WTC11 (cell line): Measurements from ENCODE around the gene C5orf63. TPM values are rescaled to one million over a fixed set of nuclear protein-coding genes. Genes with fewer than 3 reads are reported as not detected.

ENCODE experiments used
- ATAC-seq: fragments of 200-7000 bp; cut with Tn5 transposase; 2 replicates; pipeline ENCODE4 v1.10.0; 2021; ENCODE audit warnings: mild to moderate bottlenecking, moderate library complexity
- CTCF ChIA-PET: fragments of 300-600 bp; sonication (Branson Sonifier 250); formaldehyde crosslinking; loops from one replicate; lab custom pipeline; 2021; ENCODE audit warnings: antibody characterized with exemption; lab: Charles Lee
- POLR2A ChIA-PET: fragments of 350-600 bp; sonication (Branson Sonifier 250); formaldehyde crosslinking; loops from one replicate; lab custom pipeline; 2021; ENCODE audit warnings: antibody characterized with exemption; lab: Charles Lee
- DNase-seq: peaks from one replicate; pipeline ENCODE4 v3.0.0; 2021; ENCODE audit warnings: low spot score
- H3K27ac Mint-ChIP-seq: 2 replicates; pipeline ENCODE4 v1.8.0; 2021; ENCODE audit warnings: mixed read lengths
- H3K27me3 Mint-ChIP-seq: 2 replicates; pipeline ENCODE4 v1.8.0; 2021; ENCODE audit warnings: low read depth, mild to moderate bottlenecking, moderate library complexity, mixed read lengths
- H3K36me3 Mint-ChIP-seq: 2 replicates; pipeline ENCODE4 v1.8.0; 2021; ENCODE audit warnings: mixed read lengths
- H3K4me1 Mint-ChIP-seq: 2 replicates; pipeline ENCODE4 v1.8.0; 2022; ENCODE audit warnings: mixed read lengths
- H3K4me3 Mint-ChIP-seq: 2 replicates; pipeline ENCODE4 v1.8.0; 2021; ENCODE audit warnings: mild to moderate bottlenecking, moderate library complexity, mixed read lengths
- H3K9me3 Mint-ChIP-seq: 2 replicates; pipeline ENCODE4 v1.8.0; 2021; ENCODE audit warnings: mixed read lengths
- AR ChIP-seq: fragments of 250-450 bp; sonication (Bioruptor Pico); IDR thresholded peaks from 2 replicates; pipeline ENCODE4 v1.9.0; 2021; ENCODE audit warnings: mild to moderate bottlenecking
- ETV6 ChIP-seq: sonication (generic); formaldehyde crosslinking; IDR thresholded peaks from 2 replicates; pipeline ENCODE4 v1.8.1; 2022; ENCODE audit warnings: mild to moderate bottlenecking, missing genetic modification reagents
- FOXP1 ChIP-seq: sonication (generic); formaldehyde crosslinking; IDR thresholded peaks from 2 replicates; pipeline ENCODE4 v1.8.0; 2022; ENCODE audit warnings: missing genetic modification reagents, mild to moderate bottlenecking, moderate library complexity, borderline replicate concordance
- GABPB1 ChIP-seq: sonication (generic); formaldehyde crosslinking; IDR thresholded peaks from 2 replicates; pipeline ENCODE4 v1.8.1; 2023; ENCODE audit warnings: mild to moderate bottlenecking, missing genetic modification reagents
- IRF1 ChIP-seq: sonication (generic); formaldehyde crosslinking; IDR thresholded peaks from 2 replicates; pipeline ENCODE4 v1.8.0; 2023; ENCODE audit warnings: missing genetic modification reagents
- NFE2L1 ChIP-seq: sonication (generic); formaldehyde crosslinking; IDR thresholded peaks from 2 replicates; pipeline ENCODE4 v1.8.1; 2023; ENCODE audit warnings: missing genetic modification reagents
- NR2C2 ChIP-seq: sonication (generic); formaldehyde crosslinking; IDR thresholded peaks from 2 replicates; pipeline ENCODE4 v1.8.0; 2022; ENCODE audit warnings: mild to moderate bottlenecking, missing genetic modification reagents
- PRDM15 ChIP-seq: sonication (generic); formaldehyde crosslinking; IDR thresholded peaks from 2 replicates; pipeline ENCODE4 v1.8.0; 2022; ENCODE audit warnings: missing genetic modification reagents
- RELA ChIP-seq: sonication (generic); formaldehyde crosslinking; IDR thresholded peaks from 2 replicates; pipeline ENCODE4 v1.8.1; 2022; ENCODE audit warnings: missing genetic modification reagents, mild to moderate bottlenecking, borderline replicate concordance
- SMAD4 ChIP-seq: sonication (generic); formaldehyde crosslinking; IDR thresholded peaks from 2 replicates; pipeline ENCODE4 v1.8.0; 2022; ENCODE audit warnings: mild to moderate bottlenecking, missing genetic modification reagents
- SOX15 ChIP-seq: fragments of 250-450 bp; sonication (Bioruptor Pico); IDR thresholded peaks from 2 replicates; pipeline ENCODE4 v1.9.0; 2021; ENCODE audit warnings: mild to moderate bottlenecking
- TEAD1 ChIP-seq: sonication (generic); formaldehyde crosslinking; IDR thresholded peaks from 2 replicates; pipeline ENCODE4 v1.8.0; 2022; ENCODE audit warnings: mild to moderate bottlenecking, missing genetic modification reagents
- TEAD4 ChIP-seq: sonication (generic); formaldehyde crosslinking; IDR thresholded peaks from 2 replicates; pipeline ENCODE4 v1.8.0; 2022; ENCODE audit warnings: mild to moderate bottlenecking, missing genetic modification reagents
- USF2 ChIP-seq: sonication (generic); formaldehyde crosslinking; IDR thresholded peaks from 2 replicates; pipeline ENCODE4 v1.8.1; 2023; ENCODE audit warnings: mild to moderate bottlenecking, missing genetic modification reagents, moderate library complexity
- ZNF232 ChIP-seq: sonication (generic); formaldehyde crosslinking; IDR thresholded peaks from 2 replicates; pipeline ENCODE4 v1.8.0; 2022; ENCODE audit warnings: mild to moderate bottlenecking, missing genetic modification reagents
- ZNF423 ChIP-seq: fragments of 250-450 bp; sonication (Bioruptor Pico); IDR thresholded peaks from 2 replicates; pipeline ENCODE4 v2.1.2; 2022; ENCODE audit warnings: mild to moderate bottlenecking, moderate library complexity
- total RNA-seq: library from RNA; stranded (reverse); gene quantifications from 3 replicates; pipeline ENCODE4 v1.2.3, GENCODE V29; 2021
- TF ChIP-seq, protein P1 (sequence below): sonication (generic); formaldehyde crosslinking; IDR thresholded peaks from 2 replicates; pipeline ENCODE4 v1.8.1; 2023; ENCODE audit warnings: mild to moderate bottlenecking, missing genetic modification reagents, moderate library complexity
- TF ChIP-seq, protein P2 (sequence below): sonication (generic); formaldehyde crosslinking; IDR thresholded peaks from 2 replicates; pipeline ENCODE4 v1.8.0; 2022; ENCODE audit warnings: mild to moderate bottlenecking, missing genetic modification reagents
- TF ChIP-seq, protein P3 (sequence below): sonication (generic); formaldehyde crosslinking; IDR thresholded peaks from 2 replicates; pipeline ENCODE4 v1.8.0; 2022; ENCODE audit warnings: mild to moderate bottlenecking, missing genetic modification reagents

Gene C5orf63
- total RNA-seq, 1 experiment from 2014 or later = 3.1 TPM

DNA sequence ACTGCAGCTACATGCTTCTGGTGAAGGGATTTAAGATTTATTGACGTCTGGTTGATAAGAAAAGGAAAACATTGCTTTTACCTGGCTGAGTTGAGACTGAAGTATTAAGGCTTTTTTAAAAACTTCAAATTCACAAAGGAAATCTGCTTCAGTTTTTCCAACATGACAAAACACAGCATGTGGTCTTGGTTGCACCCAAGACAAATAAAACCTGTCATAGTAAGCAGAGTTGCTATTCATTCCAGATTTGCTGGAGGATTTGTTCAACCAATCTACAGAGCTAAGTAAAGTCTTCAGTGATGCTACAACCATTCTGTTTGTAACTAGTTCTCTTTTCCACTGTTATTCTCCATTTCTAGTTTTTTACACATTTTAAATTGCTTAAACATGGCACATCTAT is 11.3 kb downstream of the C5orf63 start:
- POLR2A ChIA-PET = no interaction called here
- DNase-seq = no peak
- Mint-ChIP-seq H3K27ac (no peak overlapping the region), H3K4me1 (peaks cover 8% of the 10 kb centered on the region), H3K4me3 (no peak overlapping the region)
- no peak for ATAC-seq
- TF ChIP-seq IRF1 (CRISPR knock-in tag) = no peak
- TF ChIP-seq NFE2L1 (CRISPR knock-in tag) = no peak
- no peak for TF ChIP-seq AR (CRISPR knock-in tag)
- TF ChIP-seq, all 79 proteins: peak for 0
- no peaks in the 10 kb centered on the region for H3K27me3 Mint-ChIP-seq
- H3K36me3 Mint-ChIP-seq = no peaks in the 10 kb centered on the region
- CTCF ChIA-PET = interaction anchor here (0.7 kb wide), 1 partner anchor 31 kb away, joined by 3 read pairs; the partner anchor contains the start of gene MARCHF3
- no peaks in the 10 kb centered on the region for H3K9me3 Mint-ChIP-seq

- TF ChIP-seq ETV6 (no peak), RELA (CRISPR knock-in tag) (no peak), SMAD4 (CRISPR knock-in tag) (no peak), TEAD1 (CRISPR knock-in tag) (no peak), NFE2L1 (CRISPR knock-in tag) (no peak), TEAD4 (no peak), NR2C2 (no peak), ZNF423 (CRISPR knock-in tag) (no peak)
- TF ChIP-seq, protein P1, sequence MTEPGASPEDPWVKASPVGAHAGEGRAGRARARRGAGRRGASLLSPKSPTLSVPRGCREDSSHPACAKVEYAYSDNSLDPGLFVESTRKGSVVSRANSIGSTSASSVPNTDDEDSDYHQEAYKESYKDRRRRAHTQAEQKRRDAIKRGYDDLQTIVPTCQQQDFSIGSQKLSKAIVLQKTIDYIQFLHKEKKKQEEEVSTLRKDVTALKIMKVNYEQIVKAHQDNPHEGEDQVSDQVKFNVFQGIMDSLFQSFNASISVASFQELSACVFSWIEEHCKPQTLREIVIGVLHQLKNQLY = no peak
- TF ChIP-seq, protein P2, sequence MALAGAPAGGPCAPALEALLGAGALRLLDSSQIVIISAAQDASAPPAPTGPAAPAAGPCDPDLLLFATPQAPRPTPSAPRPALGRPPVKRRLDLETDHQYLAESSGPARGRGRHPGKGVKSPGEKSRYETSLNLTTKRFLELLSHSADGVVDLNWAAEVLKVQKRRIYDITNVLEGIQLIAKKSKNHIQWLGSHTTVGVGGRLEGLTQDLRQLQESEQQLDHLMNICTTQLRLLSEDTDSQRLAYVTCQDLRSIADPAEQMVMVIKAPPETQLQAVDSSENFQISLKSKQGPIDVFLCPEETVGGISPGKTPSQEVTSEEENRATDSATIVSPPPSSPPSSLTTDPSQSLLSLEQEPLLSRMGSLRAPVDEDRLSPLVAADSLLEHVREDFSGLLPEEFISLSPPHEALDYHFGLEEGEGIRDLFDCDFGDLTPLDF (CRISPR knock-in tag) = no peak
- TF ChIP-seq, protein P3, sequence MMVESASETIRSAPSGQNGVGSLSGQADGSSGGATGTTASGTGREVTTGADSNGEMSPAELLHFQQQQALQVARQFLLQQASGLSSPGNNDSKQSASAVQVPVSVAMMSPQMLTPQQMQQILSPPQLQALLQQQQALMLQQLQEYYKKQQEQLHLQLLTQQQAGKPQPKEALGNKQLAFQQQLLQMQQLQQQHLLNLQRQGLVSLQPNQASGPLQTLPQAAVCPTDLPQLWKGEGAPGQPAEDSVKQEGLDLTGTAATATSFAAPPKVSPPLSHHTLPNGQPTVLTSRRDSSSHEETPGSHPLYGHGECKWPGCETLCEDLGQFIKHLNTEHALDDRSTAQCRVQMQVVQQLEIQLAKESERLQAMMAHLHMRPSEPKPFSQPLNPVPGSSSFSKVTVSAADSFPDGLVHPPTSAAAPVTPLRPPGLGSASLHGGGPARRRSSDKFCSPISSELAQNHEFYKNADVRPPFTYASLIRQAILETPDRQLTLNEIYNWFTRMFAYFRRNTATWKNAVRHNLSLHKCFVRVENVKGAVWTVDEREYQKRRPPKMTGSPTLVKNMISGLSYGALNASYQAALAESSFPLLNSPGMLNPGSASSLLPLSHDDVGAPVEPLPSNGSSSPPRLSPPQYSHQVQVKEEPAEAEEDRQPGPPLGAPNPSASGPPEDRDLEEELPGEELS (CRISPR knock-in tag) = no peak
- ATAC-seq = no peak
- Mint-ChIP-seq H3K4me1 (peaks cover 8% of the 10 kb centered on the region), H3K27ac (no peak overlapping the region), H3K9me3 (peaks cover 3% of the 10 kb centered on the region), H3K36me3 (peaks cover 3% of the 10 kb centered on the region), H3K4me3 (no peak overlapping the region), H3K27me3 (no peaks in the 10 kb centered on the region)
- no peak for DNase-seq
- ChIA-PET CTCF (interaction anchor here (0.7 kb wide), 1 partner anchor 31 kb away, joined by 3 read pairs; the partner anchor contains the start of gene MARCHF3), POLR2A (no interaction called here)
These were observed 11.8 kb downstream of the C5orf63 start for GRCh38 chr5:127061537-127061936.

GRCh38 chr5:127060470-127060985 is 12.8 kb downstream of the C5orf63 start:
- Mint-ChIP-seq H3K9me3 (peaks cover 11% of the 10 kb centered on the region), H3K4me3 (no peak overlapping the region), H3K36me3 (peaks cover 11% of the 10 kb centered on the region), H3K4me1 (peaks cover 8% of the 10 kb centered on the region), H3K27me3 (no peaks in the 10 kb centered on the region), H3K27ac (no peak overlapping the region)
- ATAC-seq (no peak), DNase-seq (no peak)
- ChIA-PET CTCF (no interaction called here), POLR2A (no interaction called here)
- TF ChIP-seq ZNF232 (no peak), FOXP1 (no peak), USF2 (CRISPR knock-in tag) (no peak), PRDM15 (CRISPR knock-in tag) (no peak), SOX15 (CRISPR knock-in tag) (no peak), GABPB1 (CRISPR knock-in tag) (no peak)
